GM12874 (cell line): ENCODE data around the gene MYO1E.

ENCODE experiments used
- TF ChIP-seq, protein P1 (sequence below): IDR thresholded peaks from 2 replicates; pipeline ENCODE4 v1.5.1; 2011; ENCODE audit warnings: low read depth, mild to moderate bottlenecking, control low read depth, low read length, moderate library complexity; ENCODE audit not compliant: insufficient read depth

MYO1E gene

DNA sequence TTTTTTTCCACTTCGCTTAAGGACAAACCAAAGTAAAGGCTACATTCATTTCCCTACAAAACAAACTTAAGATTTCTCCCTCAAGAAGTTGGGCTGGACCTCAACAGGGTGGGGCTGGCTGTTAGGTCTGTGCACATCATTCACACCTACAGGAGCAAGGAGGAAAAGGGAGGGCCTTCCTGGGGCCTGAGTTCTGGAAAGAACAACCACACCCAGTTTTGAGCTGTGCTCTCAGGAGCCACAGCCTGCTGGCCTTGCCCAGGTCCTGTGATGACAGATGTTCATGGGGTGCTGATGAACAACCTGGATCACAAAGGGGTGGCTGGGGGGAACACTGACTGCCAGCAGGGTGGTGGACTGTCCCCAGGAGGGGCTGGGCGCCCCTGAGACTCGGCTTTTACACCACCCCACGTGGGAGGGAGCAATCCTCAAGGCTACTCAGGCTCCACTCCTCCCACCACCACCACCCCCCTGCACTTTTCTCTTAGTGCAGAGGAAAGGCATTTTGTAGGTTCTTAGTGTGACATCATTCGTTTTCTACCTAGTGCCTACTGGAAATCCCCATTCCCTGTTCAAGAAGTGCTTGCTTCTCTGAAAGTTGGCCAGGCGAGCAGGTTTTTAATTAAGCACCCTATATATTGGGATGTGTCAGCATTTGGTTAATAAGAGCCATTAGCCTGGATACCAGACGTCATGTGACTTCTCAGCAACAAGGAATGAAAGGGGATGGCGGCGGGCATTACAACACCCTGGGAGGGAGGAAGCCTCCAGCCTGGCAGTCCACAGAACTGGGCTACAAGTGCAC is 232.0 kb downstream of the MYO1E start:
- TF ChIP-seq, protein P1, sequence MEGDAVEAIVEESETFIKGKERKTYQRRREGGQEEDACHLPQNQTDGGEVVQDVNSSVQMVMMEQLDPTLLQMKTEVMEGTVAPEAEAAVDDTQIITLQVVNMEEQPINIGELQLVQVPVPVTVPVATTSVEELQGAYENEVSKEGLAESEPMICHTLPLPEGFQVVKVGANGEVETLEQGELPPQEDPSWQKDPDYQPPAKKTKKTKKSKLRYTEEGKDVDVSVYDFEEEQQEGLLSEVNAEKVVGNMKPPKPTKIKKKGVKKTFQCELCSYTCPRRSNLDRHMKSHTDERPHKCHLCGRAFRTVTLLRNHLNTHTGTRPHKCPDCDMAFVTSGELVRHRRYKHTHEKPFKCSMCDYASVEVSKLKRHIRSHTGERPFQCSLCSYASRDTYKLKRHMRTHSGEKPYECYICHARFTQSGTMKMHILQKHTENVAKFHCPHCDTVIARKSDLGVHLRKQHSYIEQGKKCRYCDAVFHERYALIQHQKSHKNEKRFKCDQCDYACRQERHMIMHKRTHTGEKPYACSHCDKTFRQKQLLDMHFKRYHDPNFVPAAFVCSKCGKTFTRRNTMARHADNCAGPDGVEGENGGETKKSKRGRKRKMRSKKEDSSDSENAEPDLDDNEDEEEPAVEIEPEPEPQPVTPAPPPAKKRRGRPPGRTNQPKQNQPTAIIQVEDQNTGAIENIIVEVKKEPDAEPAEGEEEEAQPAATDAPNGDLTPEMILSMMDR, result no peak

DNA sequence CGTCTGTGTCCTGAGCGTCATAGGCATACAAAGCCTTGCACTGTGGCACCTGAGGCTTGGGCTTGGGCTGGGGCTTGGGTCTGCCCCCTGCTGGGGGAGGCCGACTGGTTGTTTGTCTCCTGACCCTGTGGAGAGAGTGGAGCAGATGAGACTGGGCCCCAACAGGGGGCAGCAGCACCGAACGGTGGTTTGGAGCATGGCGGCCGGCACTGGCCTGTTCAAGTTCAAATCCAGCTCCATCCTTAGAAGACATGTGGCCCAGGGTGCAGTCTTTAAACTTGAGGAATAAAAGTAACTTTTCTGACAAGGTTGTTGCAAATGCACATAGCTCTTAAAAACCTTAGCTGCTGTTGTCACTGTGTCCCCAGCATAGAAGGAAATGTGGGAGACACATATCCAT is 234.4 kb downstream of the MYO1E start:
- TF ChIP-seq, protein P1, result peak; percentile 80

DNA sequence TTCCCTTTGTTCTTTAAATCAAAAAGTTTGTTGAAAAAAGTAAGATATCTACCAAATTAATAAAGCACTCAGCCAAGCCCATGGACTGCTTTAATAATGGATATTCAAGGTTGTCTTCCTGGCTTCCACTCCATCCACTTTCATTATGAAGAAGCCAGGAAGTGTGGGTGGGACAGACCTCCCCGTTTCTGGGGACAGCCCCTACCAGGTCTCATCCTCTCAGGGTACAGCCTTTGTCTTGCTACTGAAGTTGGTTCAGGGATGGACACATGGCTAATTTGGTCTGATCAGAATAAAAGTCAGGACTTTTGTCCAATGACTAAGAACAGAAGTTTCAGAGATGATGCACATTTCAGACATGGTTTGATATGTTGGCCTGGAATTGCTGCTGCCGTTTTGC is 235.1 kb downstream of the MYO1E start:
- TF ChIP-seq, protein P1, result no peak

DNA sequence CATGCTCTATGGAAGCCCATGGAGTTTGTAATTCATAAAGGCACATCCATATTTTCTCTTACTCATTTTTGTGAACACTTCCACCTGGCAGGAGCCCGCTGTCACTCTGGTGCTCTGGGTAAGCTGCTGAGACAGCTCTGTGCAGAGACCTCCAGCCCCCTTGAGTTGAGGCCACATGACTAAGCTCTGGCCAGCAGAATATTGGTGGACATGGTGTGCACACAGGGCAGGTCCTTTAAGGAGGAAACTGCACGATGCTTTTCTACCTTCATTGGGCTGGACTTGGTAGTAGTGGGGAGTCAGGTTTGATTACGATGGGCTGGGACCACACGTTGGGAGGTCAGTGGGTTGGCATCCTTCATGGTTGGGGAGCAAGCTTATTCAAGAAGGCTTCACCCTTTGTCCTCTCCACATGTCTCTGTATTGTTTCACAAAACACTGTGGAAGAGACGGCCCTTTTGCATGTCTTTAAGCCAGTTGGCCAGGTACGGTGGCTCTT is 238.7 kb downstream of the MYO1E start:
- TF ChIP-seq, protein P1, result no peak

DNA sequence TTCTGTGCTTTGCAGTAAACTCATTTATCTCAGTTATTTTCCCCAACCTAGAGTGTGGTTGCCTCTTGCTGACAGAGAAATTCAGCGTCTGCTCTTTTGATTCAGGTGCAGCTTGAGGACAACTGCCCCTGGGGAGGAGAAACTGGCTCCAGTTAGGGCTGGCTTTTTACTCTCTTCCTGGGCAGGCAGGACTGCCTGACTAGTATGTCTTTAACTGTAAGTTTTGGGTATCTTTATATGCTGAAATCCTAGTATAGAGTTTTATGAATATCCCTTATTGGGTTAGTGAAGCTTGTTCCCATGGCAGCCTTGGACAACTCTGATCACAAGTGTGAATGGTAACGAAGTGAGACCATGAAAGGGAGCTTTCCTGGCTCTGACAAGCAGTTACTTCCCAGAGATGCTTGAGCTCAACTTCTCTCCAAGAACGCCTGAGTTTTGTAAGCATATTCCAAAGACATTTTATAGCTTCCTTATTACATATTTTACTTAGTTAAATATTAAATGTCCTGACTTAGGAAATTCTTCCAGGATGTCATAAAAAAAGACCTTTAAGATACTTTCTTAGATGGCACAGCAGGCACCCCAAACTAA is 240.6 kb downstream of the MYO1E start:
- TF ChIP-seq, protein P1, result no peak

DNA sequence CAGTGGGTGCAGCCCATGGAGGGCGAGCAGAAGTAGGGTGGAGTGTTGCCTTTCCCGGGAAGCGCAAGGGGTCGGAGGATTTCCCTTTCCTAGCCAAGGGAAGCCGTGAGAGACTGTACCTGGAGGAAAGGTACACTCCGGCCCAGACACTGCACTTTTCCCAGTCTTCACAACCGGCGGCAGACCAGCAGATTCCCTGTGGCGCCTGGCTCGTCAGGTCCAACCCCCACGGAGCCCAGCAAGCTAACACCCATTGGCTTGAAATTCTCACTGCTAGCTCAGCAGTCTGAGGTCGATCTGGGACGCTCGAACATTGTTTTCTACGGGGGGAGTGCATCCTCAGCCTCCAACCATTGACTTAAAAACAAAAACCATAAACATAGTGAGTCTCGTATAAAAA is 241.2 kb downstream of the MYO1E start:
- TF ChIP-seq, protein P1, result no peak

DNA sequence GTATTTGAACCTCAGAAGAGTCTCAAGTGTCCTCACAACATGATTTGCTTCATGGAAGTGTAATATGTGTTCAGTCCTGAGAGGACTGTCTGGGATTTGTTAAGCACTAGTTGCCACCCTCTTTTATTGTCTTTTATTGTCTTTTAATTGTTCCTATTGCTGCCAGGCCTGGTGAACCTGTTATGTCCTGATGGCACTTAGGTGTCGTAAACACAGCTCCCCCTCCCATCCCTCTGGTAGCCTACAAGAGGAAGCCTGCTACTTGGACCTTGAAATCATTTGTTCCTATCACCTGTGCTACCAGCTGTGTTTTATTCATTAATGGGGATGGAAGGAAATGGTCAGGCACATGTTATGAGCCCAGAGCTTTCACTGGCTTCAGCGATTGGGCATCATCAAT is 248.4 kb downstream of the MYO1E start:
- TF ChIP-seq, protein P1, result no peak
